ENCODE measurements around the gene NNAT. TPM values are rescaled to one million over a fixed set of nuclear protein-coding genes. Genes with fewer than 3 reads are reported as not detected.

Gene NNAT
- total and polyA plus RNA-seq, 2 donors (not counting 3 experiments of a cell fraction or from before 2014, with no cell fraction given), result 2.3 to 32.9 TPM

- Histone ChIP-seq H3K4me3 (replicated peaks in 1 of 3; ENCODE audit: insufficient read depth in 1 of 3, low read depth in 1 of 3, low read length in 3 of 3) (no peak overlapping the region), H3K27me3 (ENCODE audit: control insufficient read depth in 2 of 2, insufficient read depth in 2 of 2, low read length in 2 of 2) (no peaks in the 10 kb centered on the region), H3K36me3 (ENCODE audit: control insufficient read depth in 2 of 2, extremely low read depth in 1 of 2, insufficient read depth in 2 of 2, low read length in 2 of 2) (peaks cover 0 to 27% of the 10 kb centered on the region in 2 experiments), H4K20me1 (replicated peaks; ENCODE audit: control insufficient read depth, extremely low read depth, insufficient read depth, low read length) (peaks cover 3% of the 10 kb centered on the region), H3K4me1 (ENCODE audit: control insufficient read depth, extremely low read depth, insufficient read depth, low read length) (peaks cover 29% of the 10 kb centered on the region), H3K79me2 (ENCODE audit: control insufficient read depth, insufficient read depth, low read length) (peaks cover 59% of the 10 kb centered on the region), H3K9ac (replicated peaks; ENCODE audit: extremely low read depth, insufficient read depth, low read length) (no peak overlapping the region), H3K9me1 (replicated peaks; ENCODE audit: control insufficient read depth, extremely low read depth, insufficient read depth, low read length) (no peaks in the 10 kb centered on the region), H3K4me2 (ENCODE audit: insufficient read depth, low read length) (peak overlapping the region; percentile 33), H3K9me3 (replicated peaks; ENCODE audit: control insufficient read depth, insufficient read depth, low read length) (no peaks in the 10 kb centered on the region), H2AFZ (ENCODE audit: low read depth, low read length) (no peak overlapping the region), H3K27ac (ENCODE audit: insufficient read depth, low read depth, low read length) (peak overlapping the region; percentile 1)
- FAIRE-seq (peak; percentile 58), DNase-seq (ENCODE audit: low read depth, low spot score) (peak; percentile 41)
- TF ChIP-seq POLR2AphosphoS5 (IDR thresholded peaks at IDR 0.05; ENCODE audit: insufficient read depth, low read depth, low read length), result peak; percentile 12
- no peak for TF ChIP-seq FOS (IDR thresholded peaks at IDR 0.05; ENCODE audit: borderline replicate concordance, insufficient read depth, low read length)
- no peak for TF ChIP-seq POLR2A (IDR thresholded peaks at IDR 0.05; ENCODE audit: low read depth, low read length)
- peak in 1 of 2 donors; percentile 14 for TF ChIP-seq CTCF (IDR thresholded peaks at IDR 0.05; ENCODE audit: extremely low read depth in 1 of 2, insufficient read depth in 1 of 2, low read depth in 1 of 2, low read length in 2 of 2)
- no TSS peak for BruUV-seq (replicated peaks)
- intact Hi-C loops (cut with micrococcal nuclease), result loop anchor here (1.0 to 5.0 kb wide), 2 partner anchors 8 to 107 kb away; partner anchors contain the start of gene BLCAP
- dilution Hi-C loops (cut with MboI; ENCODE audit: extremely low pct_ligation_motif_present, low sequenced_read_pairs), result loop anchor here (10.0 to 25.0 kb wide), 2 partner anchors 125 to 257 kb away; partner anchors contain the start of gene GHRH
- ChIA-PET CTCF (interaction anchor here (0.6 to 2.3 kb wide), 5 partner anchors 13 to 889 kb away, joined by 3 to 13 read pairs (median 4); no protein-coding TSS in a partner anchor), POLR2A (interaction anchor here (0.7 kb wide), 1 partner anchor 174 kb away, joined by 6 read pairs; the partner anchor contains the start of gene SRC)
Observed at GRCh38 chr20:37519508-37520418, 1.3 kb upstream of the NNAT start.

Data from endothelial cell of umbilical vein (primary cell).